GM12865 (cell line): Measurements from ENCODE around the gene TMEM82.

Experiments used
- DNase-seq: peaks from one replicate; pipeline ENCODE4 v3.0.0; 2010; ENCODE audit warnings: low read depth
- H3K4me3 ChIP-seq: 2 replicates; pipeline ENCODE4 v1.5.1; 2011; ENCODE audit warnings: mild to moderate bottlenecking, low read depth, low read length, control low read depth
- TF ChIP-seq, protein P1 (sequence below): IDR thresholded peaks from 2 replicates; pipeline ENCODE4 v1.5.1; 2011; ENCODE audit warnings: low read length, control low read depth, low read depth, inconsistent platforms; ENCODE audit not compliant: insufficient read depth; ENCODE audit errors: missing control alignments

Gene TMEM82

DNA sequence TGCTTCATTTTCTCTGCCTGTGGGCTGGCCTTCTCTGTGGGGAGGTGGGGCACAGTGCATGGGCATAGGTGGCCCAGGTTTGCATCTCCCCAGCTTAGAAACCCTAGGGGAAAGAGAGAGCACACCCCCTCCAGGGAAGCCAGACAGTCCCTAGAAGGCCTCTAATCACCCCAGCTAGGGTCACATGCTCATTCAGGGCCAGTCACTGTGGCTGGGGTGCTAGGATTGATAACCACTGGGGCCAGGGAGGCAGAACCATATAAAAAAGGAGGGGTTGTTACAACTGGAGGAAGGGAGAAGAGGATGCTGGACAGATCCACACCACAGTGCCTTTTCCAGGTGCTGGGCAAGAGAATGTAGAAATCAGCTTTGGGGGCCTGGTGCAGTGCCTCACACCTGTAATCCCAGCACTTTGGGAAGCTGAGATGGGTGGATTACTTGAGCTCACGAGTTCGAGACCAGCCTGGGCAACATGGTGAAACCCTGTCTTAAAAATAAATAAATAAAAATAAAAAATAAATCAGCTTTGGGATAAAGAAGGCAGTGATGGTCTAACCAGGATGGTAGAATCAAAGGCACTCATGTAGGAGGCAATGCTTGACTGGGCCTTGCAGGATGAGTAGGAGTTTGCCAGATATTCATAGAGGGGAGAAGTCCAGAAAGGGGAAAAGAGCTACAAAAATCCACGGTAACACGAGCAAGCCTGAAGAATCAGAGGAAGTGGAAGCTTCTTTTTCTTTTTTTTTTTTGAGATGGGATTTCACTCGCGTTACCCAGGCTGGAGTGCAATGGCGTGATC lies 35.8 kb downstream of the TMEM82 start:
- TF ChIP-seq, protein P1, sequence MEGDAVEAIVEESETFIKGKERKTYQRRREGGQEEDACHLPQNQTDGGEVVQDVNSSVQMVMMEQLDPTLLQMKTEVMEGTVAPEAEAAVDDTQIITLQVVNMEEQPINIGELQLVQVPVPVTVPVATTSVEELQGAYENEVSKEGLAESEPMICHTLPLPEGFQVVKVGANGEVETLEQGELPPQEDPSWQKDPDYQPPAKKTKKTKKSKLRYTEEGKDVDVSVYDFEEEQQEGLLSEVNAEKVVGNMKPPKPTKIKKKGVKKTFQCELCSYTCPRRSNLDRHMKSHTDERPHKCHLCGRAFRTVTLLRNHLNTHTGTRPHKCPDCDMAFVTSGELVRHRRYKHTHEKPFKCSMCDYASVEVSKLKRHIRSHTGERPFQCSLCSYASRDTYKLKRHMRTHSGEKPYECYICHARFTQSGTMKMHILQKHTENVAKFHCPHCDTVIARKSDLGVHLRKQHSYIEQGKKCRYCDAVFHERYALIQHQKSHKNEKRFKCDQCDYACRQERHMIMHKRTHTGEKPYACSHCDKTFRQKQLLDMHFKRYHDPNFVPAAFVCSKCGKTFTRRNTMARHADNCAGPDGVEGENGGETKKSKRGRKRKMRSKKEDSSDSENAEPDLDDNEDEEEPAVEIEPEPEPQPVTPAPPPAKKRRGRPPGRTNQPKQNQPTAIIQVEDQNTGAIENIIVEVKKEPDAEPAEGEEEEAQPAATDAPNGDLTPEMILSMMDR = no peak
- no peak for DNase-seq
- no peak overlapping the region for H3K4me3 ChIP-seq

- no peak overlapping the region for H3K4me3 ChIP-seq
- DNase-seq = no peak
- TF ChIP-seq, protein P1 = no peak
These were observed 43.4 kb downstream of the TMEM82 start for GRCh38 chr1:15785683-15786082.

DNA sequence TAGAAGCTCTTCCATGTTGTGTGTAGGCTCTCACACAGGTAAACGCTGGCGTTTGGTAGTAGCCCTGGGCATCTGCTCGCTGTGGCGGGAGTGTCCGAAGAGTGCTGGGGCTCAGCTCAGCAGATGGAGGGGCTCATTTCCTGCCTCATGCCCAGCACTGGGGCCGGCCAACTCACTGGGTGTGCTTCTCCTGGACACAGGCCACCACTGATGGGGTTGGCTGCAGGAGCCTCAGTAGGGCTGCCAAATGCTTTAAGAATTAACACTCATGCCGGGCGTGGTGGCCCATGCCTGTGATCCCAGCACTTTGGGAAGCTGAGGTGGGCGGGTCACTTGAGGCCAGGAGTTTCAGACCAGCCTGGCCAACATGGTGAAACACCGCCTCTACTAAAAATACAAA lies 44.3 kb downstream of the TMEM82 start:
- H3K4me3 ChIP-seq = no peak overlapping the region
- TF ChIP-seq, protein P1 = no peak
- no peak for DNase-seq

- TF ChIP-seq, protein P1 = no peak
- no peak overlapping the region for H3K4me3 ChIP-seq
- DNase-seq = no peak
These were observed 46.5 kb downstream of the TMEM82 start for GRCh38 chr1:15788624-15789301.

GRCh38 chr1:15796086-15796462 lies 53.8 kb downstream of the TMEM82 start:
- no peak overlapping the region for H3K4me3 ChIP-seq
- TF ChIP-seq, protein P1 = no peak
- no peak for DNase-seq
